Sigmoid colon (tissue), 7 donors: ENCODE results near the gene STUB1. TPM values are rescaled to one million over a fixed set of nuclear protein-coding genes. Genes with fewer than 3 reads are reported as not detected.
A peak's percentile ranks its signal among the peaks of the same experiment; 100 is the strongest.

Source experiments
- DNase-seq: peaks from one replicate; pipeline ENCODE4 v3.0.0-alpha.2; 2019
- H3K27ac ChIP-seq, 4 donors: fragments of 200-600 bp; sonication (generic); one replicate each; pipeline ENCODE4 v1.5.1; 2016 to 2019; ENCODE audit warnings: mild to moderate bottlenecking in 1 of 4
- H3K27me3 ChIP-seq, 3 donors: fragments of 200-600 bp; sonication (generic); one replicate each; pipeline ENCODE4 v1.5.1; 2019; ENCODE audit warnings: mild to moderate bottlenecking in 1 of 3
- H3K36me3 ChIP-seq, 4 donors: fragments of 200-600 bp; sonication (generic); one replicate each; pipeline ENCODE4 v1.5.1; 2016 to 2019
- H3K4me1 ChIP-seq, 4 donors: fragments of 200-600 bp; sonication (generic); one replicate each; pipeline ENCODE4 v1.5.1; 2017 to 2019
- H3K4me3 ChIP-seq, 4 donors: fragments of 200-600 bp; sonication (generic); one replicate each; pipeline ENCODE4 v1.5.1; 2017 to 2019; ENCODE audit warnings: mild to moderate bottlenecking in 2 of 4, moderate library complexity in 1 of 4
- H3K9me3 ChIP-seq, 4 donors: fragments of 200-600 bp in 3 of 4; sonication (generic) in 3 of 4; one replicate each; pipeline versions ENCODE4 v1.5.1 to v1.6.1; 2013 to 2019
- EP300 ChIP-seq, 4 donors: sonication (generic); formaldehyde crosslinking; IDR thresholded peaks; one replicate each; pipeline ENCODE4 v1.6.1; 2017; ENCODE audit warnings: antibody characterized with exemption in 4 of 4
- POLR2A ChIP-seq, 2 donors: fragments of 450-650 bp; IDR thresholded peaks; one replicate each; pipeline ENCODE4 v1.6.1; 2016; ENCODE audit warnings: antibody characterized with exemption in 2 of 2, mild to moderate bottlenecking in 2 of 2, moderate library complexity in 2 of 2
- POLR2AphosphoS5 ChIP-seq, 4 donors: sonication (generic); formaldehyde crosslinking; IDR thresholded peaks; one replicate each; pipeline ENCODE4 v1.6.1; 2017; ENCODE audit warnings: antibody characterized with exemption in 4 of 4
- WGBS, 2 donors: extraction: QIAGEN DNeasy Blood & Tissue Kit; methylation state at CpG; one replicate each; pipeline ENCODE4 v1.1.7; 2013; 5-methylcytosine and 5-hydroxymethylcytosine counted together
- intact Hi-C: fragments of 100-400 bp; cut with DNase I; formaldehyde crosslinking; loops from one replicate; pipeline ENCODE4 v1.15.1; 2023
- polyA plus RNA-seq, 3 donors: library from polyadenylated mRNA; stranded (reverse); fragments of 200-250 nt; gene quantifications; one replicate each; pipeline ENCODE4 v1.2.3, GENCODE V29; 2013
- total RNA-seq, 4 donors: library from RNA; depleted of rRNA; stranded (reverse); fragments of >200 nt; gene quantifications; one replicate each; pipeline ENCODE4 v1.1.0, GENCODE V29; 2016
- TF ChIP-seq, protein P1 (sequence below), 4 experiments: fragments of 450-650 bp in 3 of 4; fragments of 200-600 bp in 1 of 4; IDR thresholded peaks; one replicate each; pipeline ENCODE4 v1.5.1; 2016 to 2019; ENCODE audit warnings: antibody characterized with exemption in 4 of 4, mild to moderate bottlenecking in 3 of 4, moderate library complexity in 2 of 4
- donor health status: healthy with polysubstance abuse.
- donor health status: Bipolar disorder and iron deficiency.
- donor health status: healthy.

The STUB1 gene
- total and polyA plus RNA-seq, 7 donors: 104 to 183 (median 136) TPM

GRCh38 chr16:662095-662494 lies 18.1 kb upstream of the STUB1 start:
- H3K27ac ChIP-seq: no peak overlapping the region
- DNase-seq: no peak
- H3K27me3 ChIP-seq: no peaks in the 10 kb centered on the region
- intact Hi-C loops: loop anchor here (5.0 to 10.0 kb wide), 2 partner anchors 135 to 277 kb away; partner anchors contain the start of genes CAPN15 and PGAP6
- no peak overlapping the region for H3K4me3 ChIP-seq
- no peaks in the 10 kb centered on the region for H3K9me3 ChIP-seq
- H3K36me3 ChIP-seq: peaks cover 0 to 18% (median 3%) of the 10 kb centered on the region in 4 donors
- 95% methylated on average over 19 of the region's 19 CpGs for WGBS, 2 donors
- TF ChIP-seq POLR2AphosphoS5 (IDR thresholded peaks at IDR 0.05) (no peak), POLR2A (IDR thresholded peaks at IDR 0.05) (no peak), EP300 (IDR thresholded peaks at IDR 0.05) (no peak)
- TF ChIP-seq, protein P1, sequence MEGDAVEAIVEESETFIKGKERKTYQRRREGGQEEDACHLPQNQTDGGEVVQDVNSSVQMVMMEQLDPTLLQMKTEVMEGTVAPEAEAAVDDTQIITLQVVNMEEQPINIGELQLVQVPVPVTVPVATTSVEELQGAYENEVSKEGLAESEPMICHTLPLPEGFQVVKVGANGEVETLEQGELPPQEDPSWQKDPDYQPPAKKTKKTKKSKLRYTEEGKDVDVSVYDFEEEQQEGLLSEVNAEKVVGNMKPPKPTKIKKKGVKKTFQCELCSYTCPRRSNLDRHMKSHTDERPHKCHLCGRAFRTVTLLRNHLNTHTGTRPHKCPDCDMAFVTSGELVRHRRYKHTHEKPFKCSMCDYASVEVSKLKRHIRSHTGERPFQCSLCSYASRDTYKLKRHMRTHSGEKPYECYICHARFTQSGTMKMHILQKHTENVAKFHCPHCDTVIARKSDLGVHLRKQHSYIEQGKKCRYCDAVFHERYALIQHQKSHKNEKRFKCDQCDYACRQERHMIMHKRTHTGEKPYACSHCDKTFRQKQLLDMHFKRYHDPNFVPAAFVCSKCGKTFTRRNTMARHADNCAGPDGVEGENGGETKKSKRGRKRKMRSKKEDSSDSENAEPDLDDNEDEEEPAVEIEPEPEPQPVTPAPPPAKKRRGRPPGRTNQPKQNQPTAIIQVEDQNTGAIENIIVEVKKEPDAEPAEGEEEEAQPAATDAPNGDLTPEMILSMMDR (IDR thresholded peaks at IDR 0.05): no peak
- H3K4me1 ChIP-seq: peaks cover 0 to 21% (median 15%) of the 10 kb centered on the region in 4 donors

DNA sequence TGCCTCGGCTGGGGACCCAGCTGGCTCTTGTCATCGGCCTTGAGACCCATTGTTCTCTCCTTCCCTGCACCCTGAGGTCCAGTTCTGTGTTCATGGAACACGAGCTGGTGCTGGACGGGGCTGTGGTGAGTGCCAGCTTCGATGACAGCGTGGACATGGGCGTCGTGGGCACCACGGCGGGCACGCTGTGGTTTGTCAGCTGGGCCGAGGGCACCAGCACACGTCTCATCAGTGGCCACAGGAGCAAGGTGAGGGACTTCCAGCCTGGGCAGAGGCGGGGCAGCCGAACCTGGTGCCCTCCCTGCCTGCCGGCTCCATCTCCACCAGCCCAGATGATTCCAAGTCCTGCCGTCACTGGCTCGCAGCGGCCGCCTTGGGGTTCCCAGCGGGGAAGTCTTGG lies 17.6 kb upstream of the STUB1 start:
- no peak for DNase-seq
- WGBS, 2 donors: 95 to 96% methylated on average over 21 of the region's 21 CpGs
- intact Hi-C loops: loop anchor here (5.0 to 10.0 kb wide), 2 partner anchors 135 to 278 kb away; partner anchors contain the start of genes CAPN15 and PGAP6
- no peak overlapping the region for H3K4me3 ChIP-seq
- H3K27me3 ChIP-seq: no peaks in the 10 kb centered on the region
- H3K9me3 ChIP-seq: no peaks in the 10 kb centered on the region
- TF ChIP-seq POLR2AphosphoS5 (IDR thresholded peaks at IDR 0.05) (no peak), EP300 (IDR thresholded peaks at IDR 0.05) (no peak), POLR2A (IDR thresholded peaks at IDR 0.05) (no peak)
- TF ChIP-seq, protein P1 (IDR thresholded peaks at IDR 0.05): no peak
- H3K4me1 ChIP-seq: peaks cover 0 to 26% (median 20%) of the 10 kb centered on the region in 4 donors
- no peak overlapping the region for H3K27ac ChIP-seq
- peaks cover 0 to 13% (median 3%) of the 10 kb centered on the region in 4 donors for H3K36me3 ChIP-seq

GRCh38 chr16:666572-666971 lies 13.6 kb upstream of the STUB1 start:
- no peak for TF ChIP-seq POLR2AphosphoS5 (IDR thresholded peaks at IDR 0.05)
- no peak for TF ChIP-seq POLR2A (IDR thresholded peaks at IDR 0.05)
- no peak for TF ChIP-seq EP300 (IDR thresholded peaks at IDR 0.05)
- TF ChIP-seq, protein P1 (IDR thresholded peaks at IDR 0.05): no peak
- peaks cover 0 to 28% (median 24%) of the 10 kb centered on the region in 4 donors for H3K4me1 ChIP-seq
- H3K4me3 ChIP-seq: no peak overlapping the region
- no peak overlapping the region for H3K27ac ChIP-seq
- DNase-seq: no peak
- 87 to 91% methylated on average over 13 of the region's 13 CpGs for WGBS, 2 donors
- H3K9me3 ChIP-seq: no peaks in the 10 kb centered on the region
- intact Hi-C loops: loop anchor here (10.0 kb wide), 1 partner anchor 282 kb away; the partner anchor contains the start of gene PGAP6
- H3K36me3 ChIP-seq: peaks cover 17 to 22% (median 20%) of the 10 kb centered on the region in 4 donors
- H3K27me3 ChIP-seq: no peaks in the 10 kb centered on the region

GRCh38 chr16:667113-667779 lies 13.0 kb upstream of the STUB1 start:
- TF ChIP-seq POLR2AphosphoS5 (IDR thresholded peaks at IDR 0.05) (no peak), POLR2A (IDR thresholded peaks at IDR 0.05) (no peak)
- TF ChIP-seq, protein P1 (IDR thresholded peaks at IDR 0.05): no peak
- DNase-seq: no peak
- peak overlapping the region in 2 of 4 donors; percentile 62 to 99 for H3K4me3 ChIP-seq
- peak overlapping the region; percentile 82 to 94 (median 86) for H3K27ac ChIP-seq
- 79 to 87% methylated on average over 22 of the region's 22 CpGs for WGBS, 2 donors
- H3K9me3 ChIP-seq: no peaks in the 10 kb centered on the region
- peaks cover 24 to 29% (median 27%) of the 10 kb centered on the region in 4 donors for H3K36me3 ChIP-seq
- intact Hi-C loops: loop anchor here (10.0 kb wide), 1 partner anchor 282 kb away; the partner anchor contains the start of gene PGAP6
- no peaks in the 10 kb centered on the region for H3K27me3 ChIP-seq
- H3K4me1 ChIP-seq: peaks cover 0 to 28% (median 22%) of the 10 kb centered on the region in 4 donors
